ENCODE measurements around the gene S100A8.

Gene S100A8

GRCh38 chr1:153389973-153390879, 647 bp downstream of the S100A8 start:
- DNase-seq, result no peak

GRCh38 chr1:153389401-153389800, 1.5 kb downstream of the S100A8 start:
- DNase-seq, result no peak

GRCh38 chr1:153387785-153388184, 3.1 kb downstream of the S100A8 start:
- DNase-seq, result no peak

- DNase-seq, result no peak
These were observed 3.9 kb downstream of the S100A8 start for GRCh38 chr1:153387001-153387400.

- DNase-seq, result no peak
These were observed 4.4 kb downstream of the S100A8 start for GRCh38 chr1:153386500-153386901.

GRCh38 chr1:153384958-153385580, 5.8 kb downstream of the S100A8 start:
- DNase-seq, result no peak

- DNase-seq, result no peak
These were observed 10.2 kb downstream of the S100A8 start for GRCh38 chr1:153380711-153381110.

- DNase-seq, result no peak
These were observed 11.3 kb downstream of the S100A8 start for GRCh38 chr1:153379591-153379990.

GRCh38 chr1:153375511-153375910, 15.4 kb downstream of the S100A8 start, which contains the start of gene S100A12:
TSS of gene S100A12 (minus strand) at chr1:153375621. CDS start at chr1:153374592, 1,029 bp downstream.
- no peak for DNase-seq

- no peak for DNase-seq
These were observed 16.8 kb downstream of the S100A8 start for GRCh38 chr1:153374071-153374470.

- no peak for DNase-seq
These were observed 18.3 kb downstream of the S100A8 start for GRCh38 chr1:153372571-153372970.

GRCh38 chr1:153371231-153371630, 19.6 kb downstream of the S100A8 start:
- DNase-seq, result no peak

- no peak for DNase-seq
These were observed 20.7 kb downstream of the S100A8 start for GRCh38 chr1:153370146-153370545.

- DNase-seq, result no peak
These were observed 22.4 kb downstream of the S100A8 start for GRCh38 chr1:153368495-153368894.

- DNase-seq, result no peak
These were observed 23.8 kb downstream of the S100A8 start for GRCh38 chr1:153367090-153367489.

GRCh38 chr1:153366261-153366660, 24.6 kb downstream of the S100A8 start:
- DNase-seq, result no peak

- DNase-seq, result no peak
These were observed 25.2 kb downstream of the S100A8 start for GRCh38 chr1:153365696-153366095.

- no peak for DNase-seq
These were observed 25.9 kb downstream of the S100A8 start for GRCh38 chr1:153364766-153365666.

- no peak for DNase-seq
These were observed 26.7 kb downstream of the S100A8 start for GRCh38 chr1:153364156-153364555.

GRCh38 chr1:153363641-153364040, 27.2 kb downstream of the S100A8 start:
- no peak for DNase-seq

GRCh38 chr1:153362187-153362775, 28.6 kb downstream of the S100A8 start:
- DNase-seq, result peak; percentile 74

GRCh38 chr1:153361480-153362109, 29.3 kb downstream of the S100A8 start:
- no peak for DNase-seq
